ENCODE data around the gene CA12.

DNA sequence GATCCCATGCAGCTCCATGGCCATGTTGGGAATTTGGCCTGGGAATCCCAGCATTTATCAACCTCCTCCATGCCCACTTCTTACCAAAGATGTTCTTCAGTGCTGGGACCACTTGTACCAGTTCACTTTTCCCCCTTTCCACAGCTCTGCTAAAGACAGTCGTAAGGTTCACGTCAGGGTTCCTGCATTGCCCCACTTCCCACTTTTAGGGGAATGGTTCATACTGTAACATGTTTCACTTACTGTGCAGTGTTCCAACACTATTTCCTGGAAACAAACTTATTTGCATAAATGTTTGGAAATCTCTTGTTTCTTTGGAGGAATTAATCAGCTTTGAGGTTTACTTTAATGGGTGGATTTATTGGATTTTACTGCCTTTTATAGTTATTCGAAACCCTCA, 87.3 kb downstream of the CA12 start:
- TF ChIP-seq, protein P1, sequence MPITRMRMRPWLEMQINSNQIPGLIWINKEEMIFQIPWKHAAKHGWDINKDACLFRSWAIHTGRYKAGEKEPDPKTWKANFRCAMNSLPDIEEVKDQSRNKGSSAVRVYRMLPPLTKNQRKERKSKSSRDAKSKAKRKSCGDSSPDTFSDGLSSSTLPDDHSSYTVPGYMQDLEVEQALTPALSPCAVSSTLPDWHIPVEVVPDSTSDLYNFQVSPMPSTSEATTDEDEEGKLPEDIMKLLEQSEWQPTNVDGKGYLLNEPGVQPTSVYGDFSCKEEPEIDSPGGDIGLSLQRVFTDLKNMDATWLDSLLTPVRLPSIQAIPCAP (CRISPR knock-in tag; IDR thresholded peaks at IDR 0.05) = no peak
- TF ChIP-seq E2F4 (CRISPR knock-in tag; IDR thresholded peaks at IDR 0.05; ENCODE audit: borderline replicate concordance, low read depth) = no peak
- no peak for TF ChIP-seq NR1H2 (CRISPR knock-in tag; IDR thresholded peaks at IDR 0.05)
- no peak for TF ChIP-seq CTCF (IDR thresholded peaks at IDR 0.05)
- TF ChIP-seq TCF7 (CRISPR knock-in tag; IDR thresholded peaks at IDR 0.05; ENCODE audit: low read depth) = no peak
- TF ChIP-seq, protein P2, sequence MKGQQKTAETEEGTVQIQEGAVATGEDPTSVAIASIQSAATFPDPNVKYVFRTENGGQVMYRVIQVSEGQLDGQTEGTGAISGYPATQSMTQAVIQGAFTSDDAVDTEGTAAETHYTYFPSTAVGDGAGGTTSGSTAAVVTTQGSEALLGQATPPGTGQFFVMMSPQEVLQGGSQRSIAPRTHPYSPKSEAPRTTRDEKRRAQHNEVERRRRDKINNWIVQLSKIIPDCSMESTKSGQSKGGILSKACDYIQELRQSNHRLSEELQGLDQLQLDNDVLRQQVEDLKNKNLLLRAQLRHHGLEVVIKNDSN (CRISPR knock-in tag; IDR thresholded peaks at IDR 0.05) = no peak
- TF ChIP-seq, protein P3, sequence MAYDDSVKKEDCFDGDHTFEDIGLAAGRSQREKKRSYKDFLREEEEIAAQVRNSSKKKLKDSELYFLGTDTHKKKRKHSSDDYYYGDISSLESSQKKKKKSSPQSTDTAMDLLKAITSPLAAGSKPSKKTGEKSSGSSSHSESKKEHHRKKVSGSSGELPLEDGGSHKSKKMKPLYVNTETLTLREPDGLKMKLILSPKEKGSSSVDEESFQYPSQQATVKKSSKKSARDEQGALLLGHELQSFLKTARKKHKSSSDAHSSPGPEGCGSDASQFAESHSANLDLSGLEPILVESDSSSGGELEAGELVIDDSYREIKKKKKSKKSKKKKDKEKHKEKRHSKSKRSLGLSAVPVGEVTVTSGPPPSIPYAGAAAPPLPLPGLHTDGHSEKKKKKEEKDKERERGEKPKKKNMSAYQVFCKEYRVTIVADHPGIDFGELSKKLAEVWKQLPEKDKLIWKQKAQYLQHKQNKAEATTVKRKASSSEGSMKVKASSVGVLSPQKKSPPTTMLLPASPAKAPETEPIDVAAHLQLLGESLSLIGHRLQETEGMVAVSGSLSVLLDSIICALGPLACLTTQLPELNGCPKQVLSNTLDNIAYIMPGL (CRISPR knock-in tag; IDR thresholded peaks at IDR 0.05) = no peak
- TF ChIP-seq, protein P4, sequence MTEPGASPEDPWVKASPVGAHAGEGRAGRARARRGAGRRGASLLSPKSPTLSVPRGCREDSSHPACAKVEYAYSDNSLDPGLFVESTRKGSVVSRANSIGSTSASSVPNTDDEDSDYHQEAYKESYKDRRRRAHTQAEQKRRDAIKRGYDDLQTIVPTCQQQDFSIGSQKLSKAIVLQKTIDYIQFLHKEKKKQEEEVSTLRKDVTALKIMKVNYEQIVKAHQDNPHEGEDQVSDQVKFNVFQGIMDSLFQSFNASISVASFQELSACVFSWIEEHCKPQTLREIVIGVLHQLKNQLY (CRISPR knock-in tag; IDR thresholded peaks at IDR 0.05) = no peak
- TF ChIP-seq RORB (CRISPR knock-in tag; IDR thresholded peaks at IDR 0.05) = no peak
